ENCODE data around the gene PEA15. TPM values are rescaled to one million over a fixed set of nuclear protein-coding genes. Genes with fewer than 3 reads are reported as not detected.

Gene PEA15
- total RNA-seq, 1 donor from 2014 or later: 325 TPM

- no peak overlapping the region for H3K27ac Mint-ChIP-seq (ENCODE audit: unreplicated experiment)
- no peaks in the 10 kb centered on the region for H3K36me3 Mint-ChIP-seq (ENCODE audit: low read depth)
- no peak for TF ChIP-seq CTCF (IDR thresholded peaks at IDR 0.05)
- no peaks in the 10 kb centered on the region for H3K9me3 Mint-ChIP-seq (ENCODE audit: low read depth)
- H3K4me1 Mint-ChIP-seq (ENCODE audit: low read depth): peaks cover 28% of the 10 kb centered on the region
- H3K4me3 Mint-ChIP-seq (ENCODE audit: unreplicated experiment): no peak overlapping the region
- H3K27me3 Mint-ChIP-seq (ENCODE audit: low read depth): peaks cover 7% of the 10 kb centered on the region
- no peak for DNase-seq (ENCODE audit: low spot score)
Measured at GRCh38 chr1:160169553-160170399, 35.4 kb upstream of the PEA15 start.

- Mint-ChIP-seq H3K9me3 (ENCODE audit: low read depth) (no peaks in the 10 kb centered on the region), H3K27ac (ENCODE audit: unreplicated experiment) (no peak overlapping the region), H3K36me3 (ENCODE audit: low read depth) (no peaks in the 10 kb centered on the region), H3K4me1 (ENCODE audit: low read depth) (peaks cover 28% of the 10 kb centered on the region), H3K4me3 (ENCODE audit: unreplicated experiment) (no peak overlapping the region), H3K27me3 (ENCODE audit: low read depth) (peaks cover 7% of the 10 kb centered on the region)
- TF ChIP-seq CTCF (IDR thresholded peaks at IDR 0.05): no peak
- no peak for DNase-seq (ENCODE audit: low spot score)
Measured at GRCh38 chr1:160171354-160171753, 33.8 kb upstream of the PEA15 start.

GRCh38 chr1:160171980-160172379 is 33.2 kb upstream of the PEA15 start:
- H3K9me3 Mint-ChIP-seq (ENCODE audit: low read depth): no peaks in the 10 kb centered on the region
- peaks cover 28% of the 10 kb centered on the region for H3K4me1 Mint-ChIP-seq (ENCODE audit: low read depth)
- H3K27ac Mint-ChIP-seq (ENCODE audit: unreplicated experiment): no peak overlapping the region
- DNase-seq (ENCODE audit: low spot score): no peak
- H3K4me3 Mint-ChIP-seq (ENCODE audit: unreplicated experiment): no peak overlapping the region
- TF ChIP-seq CTCF (IDR thresholded peaks at IDR 0.05): no peak
- peaks cover 4% of the 10 kb centered on the region for H3K27me3 Mint-ChIP-seq (ENCODE audit: low read depth)
- H3K36me3 Mint-ChIP-seq (ENCODE audit: low read depth): no peaks in the 10 kb centered on the region

GRCh38 chr1:160177231-160177630 is 28.0 kb upstream of the PEA15 start:
- Mint-ChIP-seq H3K9me3 (ENCODE audit: low read depth) (no peaks in the 10 kb centered on the region), H3K27me3 (ENCODE audit: low read depth) (peaks cover 11% of the 10 kb centered on the region), H3K4me3 (ENCODE audit: unreplicated experiment) (no peak overlapping the region), H3K36me3 (ENCODE audit: low read depth) (no peaks in the 10 kb centered on the region), H3K4me1 (ENCODE audit: low read depth) (no peaks in the 10 kb centered on the region), H3K27ac (ENCODE audit: unreplicated experiment) (no peak overlapping the region)
- TF ChIP-seq CTCF (IDR thresholded peaks at IDR 0.05): no peak
- no peak for DNase-seq (ENCODE audit: low spot score)

- Mint-ChIP-seq H3K27me3 (ENCODE audit: low read depth) (peaks cover 11% of the 10 kb centered on the region), H3K36me3 (ENCODE audit: low read depth) (no peaks in the 10 kb centered on the region), H3K4me1 (ENCODE audit: low read depth) (no peaks in the 10 kb centered on the region), H3K9me3 (ENCODE audit: low read depth) (no peaks in the 10 kb centered on the region), H3K4me3 (ENCODE audit: unreplicated experiment) (no peak overlapping the region), H3K27ac (ENCODE audit: unreplicated experiment) (no peak overlapping the region)
- TF ChIP-seq CTCF (IDR thresholded peaks at IDR 0.05): no peak
- DNase-seq (ENCODE audit: low spot score): no peak
Measured at GRCh38 chr1:160177667-160178066, 27.5 kb upstream of the PEA15 start.
